ENCODE data around the gene TEDC2. TPM values are rescaled to one million over a fixed set of nuclear protein-coding genes. Genes with fewer than 3 reads are reported as not detected.

Gene TEDC2
- total and polyA plus RNA-seq, 9 of the 15 experiments (the other 6 are each of a cell fraction or from before 2014, with no cell fraction given) = 0.75 to 57.0 (median 17.6) TPM

DNA sequence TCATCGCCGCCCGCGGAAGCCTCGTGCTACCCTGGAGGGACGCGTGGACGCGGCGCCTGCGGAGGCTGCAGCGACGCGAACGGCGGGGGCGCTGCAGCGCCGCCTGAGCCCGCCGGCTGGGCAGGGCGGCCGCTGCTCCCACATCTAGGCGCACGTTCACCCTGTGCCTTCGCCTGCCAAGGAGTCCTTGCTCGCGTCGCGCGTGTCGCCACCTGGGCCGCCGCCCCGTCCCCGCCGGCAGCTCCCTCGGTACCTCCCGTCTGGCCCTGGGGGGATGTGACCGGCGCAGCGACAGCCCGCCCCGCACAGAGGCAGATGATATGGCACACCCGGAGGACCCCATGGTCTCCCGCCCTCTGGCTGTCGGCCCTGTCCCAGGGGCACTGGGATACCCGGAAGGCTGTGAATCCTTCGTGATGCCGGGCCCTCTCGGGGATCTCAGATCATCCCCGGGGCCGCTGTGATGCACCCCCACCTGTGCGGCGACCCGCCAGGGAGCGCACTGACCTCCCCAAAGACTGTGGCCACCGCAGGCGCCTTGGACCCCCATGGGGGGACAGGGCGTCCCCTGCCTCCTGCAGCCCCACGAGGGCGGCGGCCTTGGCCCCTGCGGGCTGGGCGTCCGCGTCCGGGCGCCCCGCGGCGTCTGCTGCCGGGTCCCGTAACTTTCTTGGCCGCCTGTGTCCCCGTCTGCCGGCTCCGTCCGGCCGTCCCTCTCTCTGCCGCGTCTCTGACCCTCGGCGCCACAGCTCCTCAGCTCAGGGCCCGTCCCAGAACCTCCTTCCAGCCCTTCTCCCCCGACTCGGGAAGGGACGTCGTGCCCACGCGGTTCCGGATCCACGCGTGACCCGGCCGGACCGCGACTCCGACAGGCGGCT, 14.3 kb downstream of the TEDC2 start (continued):
- TF ChIP-seq TCF15 (CRISPR knock-in tag; IDR thresholded peaks at IDR 0.05) = no peak
- 0 out of 2 replicates have a peak, but pooled peaks have one; percentile 24 for TF ChIP-seq CEBPG (CRISPR knock-in tag; IDR thresholded peaks at IDR 0.05)
- no peak for TF ChIP-seq CEBPG (tag; conservative IDR thresholded peaks at IDR 0.05 in 1 of 2, IDR thresholded peaks at IDR 0.05 in 1 of 2)
- TF ChIP-seq NKRF (IDR thresholded peaks at IDR 0.05; ENCODE audit: borderline replicate concordance) = 0 out of 2 replicates have a peak, but pooled peaks have one; percentile 23
- no peak for TF ChIP-seq MIER1 (IDR thresholded peaks at IDR 0.05; ENCODE audit: low read depth)
- TF ChIP-seq ZNF395 (CRISPR knock-in tag; IDR thresholded peaks at IDR 0.05) = no peak; the same call in 1 of the 2 replicates
- peak; percentile 34 for TF ChIP-seq HMGN3 (IDR thresholded peaks at IDR 0.05; ENCODE audit: borderline replicate concordance, extremely low read depth, insufficient read length, low read depth, low read length)
- TF ChIP-seq, protein P1, sequence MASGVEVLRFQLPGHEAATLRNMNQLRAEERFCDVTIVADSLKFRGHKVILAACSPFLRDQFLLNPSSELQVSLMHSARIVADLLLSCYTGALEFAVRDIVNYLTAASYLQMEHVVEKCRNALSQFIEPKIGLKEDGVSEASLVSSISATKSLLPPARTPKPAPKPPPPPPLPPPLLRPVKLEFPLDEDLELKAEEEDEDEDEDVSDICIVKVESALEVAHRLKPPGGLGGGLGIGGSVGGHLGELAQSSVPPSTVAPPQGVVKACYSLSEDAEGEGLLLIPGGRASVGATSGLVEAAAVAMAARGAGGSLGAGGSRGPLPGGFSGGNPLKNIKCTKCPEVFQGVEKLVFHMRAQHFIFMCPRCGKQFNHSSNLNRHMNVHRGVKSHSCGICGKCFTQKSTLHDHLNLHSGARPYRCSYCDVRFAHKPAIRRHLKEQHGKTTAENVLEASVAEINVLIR (CRISPR knock-in tag; IDR thresholded peaks at IDR 0.05) = peak; percentile 32; the same call in 1 of the 2 replicates
- TF ChIP-seq, protein P2, sequence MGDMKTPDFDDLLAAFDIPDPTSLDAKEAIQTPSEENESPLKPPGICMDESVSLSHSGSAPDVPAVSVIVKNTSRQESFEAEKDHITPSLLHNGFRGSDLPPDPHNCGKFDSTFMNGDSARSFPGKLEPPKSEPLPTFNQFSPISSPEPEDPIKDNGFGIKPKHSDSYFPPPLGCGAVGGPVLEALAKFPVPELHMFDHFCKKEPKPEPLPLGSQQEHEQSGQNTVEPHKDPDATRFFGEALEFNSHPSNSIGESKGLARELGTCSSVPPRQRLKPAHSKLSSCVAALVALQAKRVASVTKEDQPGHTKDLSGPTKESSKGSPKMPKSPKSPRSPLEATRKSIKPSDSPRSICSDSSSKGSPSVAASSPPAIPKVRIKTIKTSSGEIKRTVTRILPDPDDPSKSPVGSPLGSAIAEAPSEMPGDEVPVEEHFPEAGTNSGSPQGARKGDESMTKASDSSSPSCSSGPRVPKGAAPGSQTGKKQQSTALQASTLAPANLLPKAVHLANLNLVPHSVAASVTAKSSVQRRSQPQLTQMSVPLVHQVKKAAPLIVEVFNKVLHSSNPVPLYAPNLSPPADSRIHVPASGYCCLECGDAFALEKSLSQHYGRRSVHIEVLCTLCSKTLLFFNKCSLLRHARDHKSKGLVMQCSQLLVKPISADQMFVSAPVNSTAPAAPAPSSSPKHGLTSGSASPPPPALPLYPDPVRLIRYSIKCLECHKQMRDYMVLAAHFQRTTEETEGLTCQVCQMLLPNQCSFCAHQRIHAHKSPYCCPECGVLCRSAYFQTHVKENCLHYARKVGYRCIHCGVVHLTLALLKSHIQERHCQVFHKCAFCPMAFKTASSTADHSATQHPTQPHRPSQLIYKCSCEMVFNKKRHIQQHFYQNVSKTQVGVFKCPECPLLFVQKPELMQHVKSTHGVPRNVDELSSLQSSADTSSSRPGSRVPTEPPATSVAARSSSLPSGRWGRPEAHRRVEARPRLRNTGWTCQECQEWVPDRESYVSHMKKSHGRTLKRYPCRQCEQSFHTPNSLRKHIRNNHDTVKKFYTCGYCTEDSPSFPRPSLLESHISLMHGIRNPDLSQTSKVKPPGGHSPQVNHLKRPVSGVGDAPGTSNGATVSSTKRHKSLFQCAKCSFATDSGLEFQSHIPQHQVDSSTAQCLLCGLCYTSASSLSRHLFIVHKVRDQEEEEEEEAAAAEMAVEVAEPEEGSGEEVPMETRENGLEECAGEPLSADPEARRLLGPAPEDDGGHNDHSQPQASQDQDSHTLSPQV (IDR thresholded peaks at IDR 0.05) = peak; percentile 71; the same call in 1 of the 2 replicates
- TF ChIP-seq U2AF1 (optimal IDR thresholded peaks at IDR 0.05; ENCODE audit: low read depth, low read length) = peak; percentile 53
- TF ChIP-seq ZBTB17 (CRISPR knock-in tag; IDR thresholded peaks at IDR 0.05) = 0 out of 2 replicates have a peak, but pooled peaks have one; percentile 28
- TF ChIP-seq FOXP1 (CRISPR knock-in tag; IDR thresholded peaks at IDR 0.05) = no peak; the same call in 1 of the 2 replicates
- peak; percentile 58 for TF ChIP-seq KDM5B (IDR thresholded peaks at IDR 0.05; ENCODE audit: insufficient replicate concordance, low read depth, low read length)
- TF ChIP-seq ZNF764 (CRISPR knock-in tag; IDR thresholded peaks at IDR 0.05; ENCODE audit: low read depth) = 0 out of 2 replicates have a peak, but pooled peaks have one; percentile 66
- 0 out of 2 replicates have a peak, but pooled peaks have one; percentile 30 for TF ChIP-seq TARDBP (IDR thresholded peaks at IDR 0.05)
- TF ChIP-seq PCBP1 (IDR thresholded peaks at IDR 0.05; ENCODE audit: low read depth, low read length, poor library complexity, severe bottlenecking) = peak; percentile 37

All from K562 (cell line).